Liver (tissue), 9 donors: Measurements from ENCODE around the gene APP. TPM values are rescaled to one million over a fixed set of nuclear protein-coding genes. Genes with fewer than 3 reads are reported as not detected.

Experiments used
- DNase-seq: peaks from one replicate; pipeline ENCODE4 v3.0.0-alpha.2; 2017; ENCODE audit warnings: low spot score
- H3K27ac ChIP-seq, 2 donors: one replicate each; pipeline ENCODE4 v1.7.0; 2013; ENCODE audit warnings: inconsistent platforms in 2 of 2, low read length in 2 of 2, control low read depth in 1 of 2, low read depth in 1 of 2, mild to moderate bottlenecking in 1 of 2
- H3K27me3 ChIP-seq, 4 donors: one replicate each; pipeline versions ENCODE4 v1.6.1 to v1.7.0; 2013; ENCODE audit warnings: low read length in 3 of 4, inconsistent platforms in 1 of 4, mild to moderate bottlenecking in 1 of 4, moderate library complexity in 1 of 4; ENCODE audit not compliant: control insufficient read depth in 4 of 4, insufficient read depth in 4 of 4
- H3K36me3 ChIP-seq, 4 donors: one replicate each; pipeline versions ENCODE4 v1.6.1 to v1.7.0; 2013; ENCODE audit warnings: low read length in 3 of 4, mild to moderate bottlenecking in 3 of 4, low read depth in 1 of 4, moderate library complexity in 1 of 4; ENCODE audit not compliant: control insufficient read depth in 4 of 4, insufficient read depth in 3 of 4
- H3K4me1 ChIP-seq, 4 donors: one replicate each; pipeline versions ENCODE4 v1.6.1 to v1.7.0; 2013; ENCODE audit warnings: low read length in 3 of 4, mild to moderate bottlenecking in 3 of 4, moderate library complexity in 1 of 4; ENCODE audit not compliant: control insufficient read depth in 4 of 4, insufficient read depth in 4 of 4
- H3K4me3 ChIP-seq, 3 donors: one replicate each; pipeline versions ENCODE4 v1.6.1 to v1.7.0; 2013; ENCODE audit warnings: low read length in 3 of 3, control low read depth in 1 of 3, low read depth in 1 of 3, mild to moderate bottlenecking in 1 of 3
- H3K9ac ChIP-seq, 2 donors: one replicate each; pipeline ENCODE4 v1.7.0; 2013; ENCODE audit warnings: low read length in 2 of 2, mild to moderate bottlenecking in 2 of 2, moderate library complexity in 2 of 2, control low read depth in 1 of 2, low read depth in 1 of 2
- H3K9me3 ChIP-seq, 4 donors: one replicate each; pipeline versions ENCODE4 v1.6.1 to v1.7.0; 2013; ENCODE audit warnings: low read length in 3 of 4; ENCODE audit not compliant: control insufficient read depth in 4 of 4
- EGR1 ChIP-seq, 2 donors: IDR thresholded peaks; 2 replicates each; pipeline ENCODE4 v1.6.1; 2016 to 2018; ENCODE audit warnings: antibody characterized with exemption in 2 of 2, low read depth in 2 of 2
- FOXA1 ChIP-seq: IDR thresholded peaks from 2 replicates; pipeline ENCODE4 v1.6.1; 2016; ENCODE audit warnings: antibody characterized with exemption
- FOXA2 ChIP-seq: IDR thresholded peaks from 2 replicates; pipeline ENCODE4 v1.6.1; 2016; ENCODE audit warnings: antibody characterized with exemption
- GABPA ChIP-seq, 2 donors: IDR thresholded peaks in 1 of 2; conservative IDR thresholded peaks in 1 of 2; 2 replicates each; pipeline ENCODE4 v1.6.1; 2016; ENCODE audit warnings: antibody characterized with exemption in 2 of 2, mild to moderate bottlenecking in 1 of 2, moderate library complexity in 1 of 2
- HNF4A ChIP-seq, 2 donors: conservative IDR thresholded peaks; 2 replicates each; pipeline ENCODE4 v1.6.1; 2016; ENCODE audit warnings: antibody characterized with exemption in 2 of 2, mild to moderate bottlenecking in 2 of 2
- HNF4G ChIP-seq: IDR thresholded peaks from 2 replicates; pipeline ENCODE4 v1.6.1; 2016; ENCODE audit warnings: antibody characterized with exemption
- JUND ChIP-seq, 2 donors: IDR thresholded peaks; 2 replicates each; pipeline ENCODE4 v1.6.1; 2016; ENCODE audit warnings: antibody characterized with exemption in 2 of 2
- NR2F2 ChIP-seq: IDR thresholded peaks from 2 replicates; pipeline ENCODE4 v1.6.1; 2016; ENCODE audit warnings: antibody characterized with exemption
- RAD21 ChIP-seq, 2 donors: IDR thresholded peaks; 2 replicates each; pipeline ENCODE4 v1.6.1; 2016; ENCODE audit warnings: antibody characterized with exemption in 2 of 2, mild to moderate bottlenecking in 2 of 2
- RXRA ChIP-seq, 2 donors: IDR thresholded peaks; 2 replicates each; pipeline ENCODE4 v1.6.1; 2017 to 2018; ENCODE audit warnings: antibody characterized with exemption in 2 of 2, mild to moderate bottlenecking in 1 of 2
- SP1 ChIP-seq: IDR thresholded peaks from 2 replicates; pipeline ENCODE4 v1.6.1; 2018; ENCODE audit warnings: antibody characterized with exemption, mild to moderate bottlenecking
- TAF1 ChIP-seq: conservative IDR thresholded peaks from 2 replicates; pipeline ENCODE4 v1.6.1; 2016; ENCODE audit warnings: antibody characterized with exemption, mild to moderate bottlenecking
- YY1 ChIP-seq: IDR thresholded peaks from 2 replicates; pipeline ENCODE4 v1.6.1; 2016; ENCODE audit warnings: antibody characterized with exemption, mild to moderate bottlenecking
- WGBS: extraction: QIAGEN DNeasy Blood & Tissue Kit; methylation state at CpG from one replicate; pipeline ENCODE4 v1.1.7; 2013; 5-methylcytosine and 5-hydroxymethylcytosine counted together
- polyA plus RNA-seq, 2 donors: library from polyadenylated mRNA; stranded (reverse) in 1 of 2; unstranded in 1 of 2; fragments of 200-250 nt in 1 of 2; fragments of >200 nt in 1 of 2; fragmentation: Nextera tagmentation in 1 of 2; extraction: Ambion mirVana in 1 of 2; gene quantifications; one replicate each; pipeline versions ENCODE4 v1.2.1 to v1.2.3, GENCODE V29; 2013 to 2015
- total RNA-seq, 2 donors: library from RNA; depleted of rRNA; stranded (reverse); fragments of >200 nt; gene quantifications; one replicate each; pipeline ENCODE4 v1.2.3, GENCODE V29; 2014
- TF ChIP-seq, protein P1 (sequence below): IDR thresholded peaks from 2 replicates; pipeline ENCODE4 v1.6.1; 2016; ENCODE audit warnings: antibody characterized with exemption
- TF ChIP-seq, protein P2 (sequence below): fragments of 150-350 bp; IDR thresholded peaks from 2 replicates; pipeline ENCODE4 v1.5.1; 2017; ENCODE audit warnings: improper control_type of control experiment, low read depth, low read length; ENCODE audit not compliant: missing input control
- TF ChIP-seq, protein P3 (sequence below): IDR thresholded peaks from 2 replicates; pipeline ENCODE4 v1.6.1; 2016; ENCODE audit warnings: antibody characterized with exemption
- TF ChIP-seq, protein P4 (sequence below): IDR thresholded peaks from 2 replicates; pipeline ENCODE4 v1.6.1; 2016; ENCODE audit warnings: antibody characterized with exemption, mild to moderate bottlenecking
- donor health status: healthy.
- donor health status: healthy.
- donor health status: healthy.
- donor health status: healthy.
- donor health status: healthy.

APP gene
- total and polyA plus RNA-seq, 4 donors: 24.9 to 201 (median 111) TPM

DNA sequence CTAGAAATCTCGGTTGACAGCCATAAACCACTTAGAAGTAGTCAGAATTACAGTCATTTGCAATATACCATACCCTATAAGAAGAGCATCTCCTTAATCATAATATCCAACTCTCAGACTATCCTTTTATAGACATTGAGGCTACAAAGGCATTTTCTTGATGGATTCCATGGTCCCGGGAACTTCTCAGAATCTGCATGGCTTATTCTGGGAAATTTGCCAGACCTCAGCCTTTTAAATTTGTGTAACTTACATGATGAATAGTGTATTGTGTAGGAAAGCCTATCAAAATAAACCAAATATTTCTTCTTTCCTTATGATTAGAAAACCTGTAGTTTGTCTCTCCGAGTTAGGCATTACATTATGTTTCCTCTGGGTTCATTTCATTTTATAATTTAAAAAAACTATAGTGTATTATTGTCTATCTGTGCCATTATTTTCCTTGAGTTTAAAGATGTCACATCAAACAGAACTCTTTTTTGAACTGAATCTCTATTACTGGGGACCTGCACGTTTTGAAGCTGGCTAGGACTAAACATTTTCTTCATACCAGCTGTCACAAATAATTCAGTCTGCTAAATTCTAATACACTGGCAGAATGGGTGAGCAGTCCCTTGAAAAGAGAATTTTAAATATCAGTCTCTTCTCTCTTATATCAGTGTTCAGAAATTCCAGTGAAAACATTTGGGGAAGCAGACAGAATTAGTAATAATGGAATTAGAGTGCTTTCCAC is 332.9 kb downstream of the APP start:
- TF ChIP-seq RAD21 (IDR thresholded peaks at IDR 0.05): no peak
- TF ChIP-seq HNF4A (conservative IDR thresholded peaks at IDR 0.05): no peak
- TF ChIP-seq RXRA (IDR thresholded peaks at IDR 0.05): no peak
- TF ChIP-seq GABPA (IDR thresholded peaks at IDR 0.05 in 1 of 2, conservative IDR thresholded peaks at IDR 0.05 in 1 of 2): no peak
- no peak for TF ChIP-seq YY1
- TF ChIP-seq, protein P1, sequence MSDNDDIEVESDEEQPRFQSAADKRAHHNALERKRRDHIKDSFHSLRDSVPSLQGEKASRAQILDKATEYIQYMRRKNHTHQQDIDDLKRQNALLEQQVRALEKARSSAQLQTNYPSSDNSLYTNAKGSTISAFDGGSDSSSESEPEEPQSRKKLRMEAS: no peak
- TF ChIP-seq JUND (IDR thresholded peaks at IDR 0.05): no peak
- TF ChIP-seq FOXA2: no peak
- no peak for TF ChIP-seq FOXA1
- no peak for TF ChIP-seq TAF1
- TF ChIP-seq, protein P2, sequence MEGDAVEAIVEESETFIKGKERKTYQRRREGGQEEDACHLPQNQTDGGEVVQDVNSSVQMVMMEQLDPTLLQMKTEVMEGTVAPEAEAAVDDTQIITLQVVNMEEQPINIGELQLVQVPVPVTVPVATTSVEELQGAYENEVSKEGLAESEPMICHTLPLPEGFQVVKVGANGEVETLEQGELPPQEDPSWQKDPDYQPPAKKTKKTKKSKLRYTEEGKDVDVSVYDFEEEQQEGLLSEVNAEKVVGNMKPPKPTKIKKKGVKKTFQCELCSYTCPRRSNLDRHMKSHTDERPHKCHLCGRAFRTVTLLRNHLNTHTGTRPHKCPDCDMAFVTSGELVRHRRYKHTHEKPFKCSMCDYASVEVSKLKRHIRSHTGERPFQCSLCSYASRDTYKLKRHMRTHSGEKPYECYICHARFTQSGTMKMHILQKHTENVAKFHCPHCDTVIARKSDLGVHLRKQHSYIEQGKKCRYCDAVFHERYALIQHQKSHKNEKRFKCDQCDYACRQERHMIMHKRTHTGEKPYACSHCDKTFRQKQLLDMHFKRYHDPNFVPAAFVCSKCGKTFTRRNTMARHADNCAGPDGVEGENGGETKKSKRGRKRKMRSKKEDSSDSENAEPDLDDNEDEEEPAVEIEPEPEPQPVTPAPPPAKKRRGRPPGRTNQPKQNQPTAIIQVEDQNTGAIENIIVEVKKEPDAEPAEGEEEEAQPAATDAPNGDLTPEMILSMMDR: no peak
- TF ChIP-seq, protein P3, sequence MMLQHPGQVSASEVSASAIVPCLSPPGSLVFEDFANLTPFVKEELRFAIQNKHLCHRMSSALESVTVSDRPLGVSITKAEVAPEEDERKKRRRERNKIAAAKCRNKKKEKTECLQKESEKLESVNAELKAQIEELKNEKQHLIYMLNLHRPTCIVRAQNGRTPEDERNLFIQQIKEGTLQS: no peak
- TF ChIP-seq, protein P4, sequence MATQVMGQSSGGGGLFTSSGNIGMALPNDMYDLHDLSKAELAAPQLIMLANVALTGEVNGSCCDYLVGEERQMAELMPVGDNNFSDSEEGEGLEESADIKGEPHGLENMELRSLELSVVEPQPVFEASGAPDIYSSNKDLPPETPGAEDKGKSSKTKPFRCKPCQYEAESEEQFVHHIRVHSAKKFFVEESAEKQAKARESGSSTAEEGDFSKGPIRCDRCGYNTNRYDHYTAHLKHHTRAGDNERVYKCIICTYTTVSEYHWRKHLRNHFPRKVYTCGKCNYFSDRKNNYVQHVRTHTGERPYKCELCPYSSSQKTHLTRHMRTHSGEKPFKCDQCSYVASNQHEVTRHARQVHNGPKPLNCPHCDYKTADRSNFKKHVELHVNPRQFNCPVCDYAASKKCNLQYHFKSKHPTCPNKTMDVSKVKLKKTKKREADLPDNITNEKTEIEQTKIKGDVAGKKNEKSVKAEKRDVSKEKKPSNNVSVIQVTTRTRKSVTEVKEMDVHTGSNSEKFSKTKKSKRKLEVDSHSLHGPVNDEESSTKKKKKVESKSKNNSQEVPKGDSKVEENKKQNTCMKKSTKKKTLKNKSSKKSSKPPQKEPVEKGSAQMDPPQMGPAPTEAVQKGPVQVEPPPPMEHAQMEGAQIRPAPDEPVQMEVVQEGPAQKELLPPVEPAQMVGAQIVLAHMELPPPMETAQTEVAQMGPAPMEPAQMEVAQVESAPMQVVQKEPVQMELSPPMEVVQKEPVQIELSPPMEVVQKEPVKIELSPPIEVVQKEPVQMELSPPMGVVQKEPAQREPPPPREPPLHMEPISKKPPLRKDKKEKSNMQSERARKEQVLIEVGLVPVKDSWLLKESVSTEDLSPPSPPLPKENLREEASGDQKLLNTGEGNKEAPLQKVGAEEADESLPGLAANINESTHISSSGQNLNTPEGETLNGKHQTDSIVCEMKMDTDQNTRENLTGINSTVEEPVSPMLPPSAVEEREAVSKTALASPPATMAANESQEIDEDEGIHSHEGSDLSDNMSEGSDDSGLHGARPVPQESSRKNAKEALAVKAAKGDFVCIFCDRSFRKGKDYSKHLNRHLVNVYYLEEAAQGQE: no peak
- no peak for TF ChIP-seq SP1
- no peak overlapping the region for H3K4me3 ChIP-seq
- no peak overlapping the region for H3K27ac ChIP-seq
- DNase-seq: no peak
- no peaks in the 10 kb centered on the region for H3K27me3 ChIP-seq
- H3K4me1 ChIP-seq: peaks cover 0 to 19% (median 7%) of the 10 kb centered on the region in 4 donors
- H3K9me3 ChIP-seq: peaks cover 0 to 6% (median 3%) of the 10 kb centered on the region in 4 donors
- 69% methylated on average over 4 of the region's 4 CpGs for WGBS
- H3K36me3 ChIP-seq: no peaks in the 10 kb centered on the region
- H3K9ac ChIP-seq: no peak overlapping the region

DNA sequence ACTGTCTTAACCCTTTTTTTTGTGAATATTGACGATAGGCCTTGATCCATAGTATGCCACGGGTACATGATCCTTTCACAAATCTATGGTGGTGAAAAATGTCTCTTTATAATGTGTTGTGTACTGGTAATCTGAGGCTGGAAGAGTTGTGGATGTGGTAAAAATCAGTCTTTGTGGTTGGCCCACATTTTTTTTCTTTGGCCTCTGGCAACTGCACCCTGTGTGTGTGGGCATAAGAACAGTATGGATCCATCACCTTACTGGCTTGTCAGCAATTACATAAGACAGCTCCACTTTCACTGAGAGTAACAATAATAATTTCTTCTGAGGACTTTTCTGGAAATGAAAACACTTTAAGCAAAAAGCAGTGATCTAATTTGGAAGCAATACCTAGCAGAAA is 334.2 kb downstream of the APP start:
- WGBS: 92% methylated on average over 2 of the region's 2 CpGs
- no peak for TF ChIP-seq FOXA1
- TF ChIP-seq HNF4A (conservative IDR thresholded peaks at IDR 0.05): no peak
- no peak for TF ChIP-seq FOXA2
- no peak for TF ChIP-seq GABPA (IDR thresholded peaks at IDR 0.05 in 1 of 2, conservative IDR thresholded peaks at IDR 0.05 in 1 of 2)
- TF ChIP-seq, protein P4: no peak
- no peak for TF ChIP-seq EGR1 (IDR thresholded peaks at IDR 0.05; ENCODE audit: low read depth in 2 of 2)
- TF ChIP-seq, protein P1: no peak
- TF ChIP-seq TAF1: no peak
- no peak for TF ChIP-seq SP1
- TF ChIP-seq NR2F2: no peak
- TF ChIP-seq RXRA (IDR thresholded peaks at IDR 0.05): no peak
- no peak for TF ChIP-seq RAD21 (IDR thresholded peaks at IDR 0.05)
- no peak for TF ChIP-seq YY1
- TF ChIP-seq HNF4G: no peak
- Histone ChIP-seq H3K9me3 (peaks cover 0 to 6% (median 3%) of the 10 kb centered on the region in 4 donors), H3K4me1 (peaks cover 0 to 19% (median 7%) of the 10 kb centered on the region in 4 donors), H3K9ac (no peak overlapping the region), H3K27me3 (no peaks in the 10 kb centered on the region), H3K36me3 (no peaks in the 10 kb centered on the region), H3K4me3 (no peak overlapping the region), H3K27ac (no peak overlapping the region)
- DNase-seq: no peak
